Large intestine (tissue), 3 donors: ENCODE measurements around the gene MCOLN1. TPM values are rescaled to one million over a fixed set of nuclear protein-coding genes. Genes with fewer than 3 reads are reported as not detected.
"Not testable (repeated sequence)": the region's sequence is repeated elsewhere in the genome, so short reads cannot be mapped to it uniquely, and the experiment has no call there.

Experiments used
- DNase-seq, 2 donors: peaks; one replicate each; pipeline versions ENCODE4 v3.0.0 to v3.0.0-alpha.2; 2013
- H3K27ac ChIP-seq: one replicate; pipeline ENCODE4 v1.5.1; 2013; ENCODE audit warnings: low read length
- H3K27me3 ChIP-seq: 2 replicates; pipeline ENCODE4 v1.6.1; 2013; ENCODE audit warnings: low read length; ENCODE audit not compliant: control insufficient read depth, insufficient read depth
- H3K36me3 ChIP-seq: 2 replicates; pipeline ENCODE4 v1.6.1; 2013; ENCODE audit warnings: low read length; ENCODE audit not compliant: control insufficient read depth, insufficient read depth
- H3K4me1 ChIP-seq: one replicate; pipeline ENCODE4 v1.6.1; 2013; ENCODE audit warnings: low read length; ENCODE audit not compliant: control insufficient read depth, insufficient read depth
- H3K4me3 ChIP-seq: one replicate; pipeline ENCODE4 v1.5.1; 2013; ENCODE audit warnings: low read length
- H3K9me3 ChIP-seq: one replicate; pipeline ENCODE4 v1.6.1; 2013; ENCODE audit warnings: mild to moderate bottlenecking, low read depth, low read length, moderate library complexity; ENCODE audit not compliant: control insufficient read depth
- WGBS: methylation state at CpG from one replicate; pipeline ENCODE4 v1.1.5; 2013; ENCODE audit warnings: low lambda C conversion rate; ENCODE audit not compliant: insufficient coverage; 5-methylcytosine and 5-hydroxymethylcytosine counted together
- polyA plus RNA-seq: library from polyadenylated mRNA; unstranded; fragments of 120-200 nt; gene quantifications from one replicate; pipeline ENCODE4 v1.2.1, GENCODE V29; 2013

MCOLN1 gene
- polyA plus RNA-seq, 1 donor: 18.1 TPM

DNA sequence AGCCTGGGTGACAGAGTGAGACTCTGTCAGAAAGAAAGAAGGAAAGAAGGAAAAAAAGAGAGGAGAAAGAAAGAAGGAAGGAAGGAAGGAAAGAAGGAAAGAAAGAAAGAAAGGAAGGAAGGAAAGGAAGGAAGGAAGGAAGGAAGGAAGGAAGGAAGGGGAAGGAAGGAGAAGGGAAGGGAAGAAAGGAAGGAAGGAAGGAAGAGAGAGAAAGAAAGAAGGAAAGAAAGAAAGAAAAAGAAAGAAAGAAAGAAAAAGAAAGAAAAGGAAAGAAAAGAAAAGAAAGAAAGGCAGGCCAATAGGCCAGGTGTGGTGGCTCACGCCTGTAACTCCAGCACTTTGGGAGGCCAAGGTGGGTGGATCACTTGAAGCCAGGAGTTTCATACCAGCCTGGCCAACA is 55.0 kb downstream of the MCOLN1 start:
- H3K9me3 ChIP-seq, H3K4me3 ChIP-seq, H3K27ac ChIP-seq, H3K4me1 ChIP-seq, H3K36me3 ChIP-seq, H3K27me3 ChIP-seq, DNase-seq: not testable (repeated sequence)
- WGBS: 86% methylated on average over 1 of the region's 1 CpG

DNA sequence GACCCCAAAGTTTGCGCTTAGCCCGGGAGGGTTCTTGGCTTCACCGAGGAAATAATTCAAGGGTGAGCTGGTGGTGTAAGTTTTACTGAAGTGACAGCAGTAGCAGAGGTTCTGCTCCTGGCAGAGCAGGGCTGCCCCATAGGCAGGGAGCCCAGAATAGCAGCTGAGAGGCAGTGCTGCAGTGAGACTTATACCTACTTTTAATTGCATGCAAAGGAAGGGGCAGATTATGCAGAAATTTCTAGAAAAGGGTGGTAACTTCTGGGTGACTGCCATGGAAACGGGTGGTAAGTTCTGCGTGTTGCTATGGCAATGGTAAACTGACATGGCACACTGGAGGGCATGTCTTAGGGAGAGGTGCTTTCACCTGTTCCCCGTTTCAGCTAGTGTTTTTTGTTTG is 55.7 kb downstream of the MCOLN1 start:
- WGBS: no CpG with 5 or more reads among the region's 6 CpGs
- Histone ChIP-seq H3K9me3 (no peaks in the 10 kb centered on the region), H3K27ac (no peak overlapping the region), H3K27me3 (peaks cover 5% of the 10 kb centered on the region), H3K4me1 (no peaks in the 10 kb centered on the region), H3K36me3 (no peaks in the 10 kb centered on the region), H3K4me3 (no peak overlapping the region)
- DNase-seq: no peak

DNA sequence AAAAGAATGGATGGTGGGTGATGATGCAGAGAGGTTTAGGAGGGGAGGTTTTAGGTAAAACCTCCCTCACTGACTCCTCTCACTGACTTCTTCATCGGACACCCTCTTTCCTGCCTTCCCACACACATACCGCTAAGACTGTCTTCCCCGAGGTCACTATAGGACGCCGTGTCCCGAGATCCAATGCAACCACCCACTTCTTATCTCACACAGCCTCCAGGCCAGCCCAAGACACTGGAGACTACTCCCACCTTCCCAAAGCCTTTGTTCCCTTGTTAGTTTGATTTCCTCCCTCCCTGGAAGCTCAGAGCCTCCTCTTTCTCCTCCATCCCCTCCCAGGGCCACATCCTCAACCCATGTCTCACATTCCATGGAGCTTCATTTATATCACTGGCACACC is 56.8 kb downstream of the MCOLN1 start:
- Histone ChIP-seq H3K36me3 (no peaks in the 10 kb centered on the region), H3K4me3 (no peak overlapping the region), H3K27me3 (peaks cover 5% of the 10 kb centered on the region), H3K9me3 (no peaks in the 10 kb centered on the region), H3K4me1 (no peaks in the 10 kb centered on the region), H3K27ac (no peak overlapping the region)
- no CpG with 5 or more reads among the region's 6 CpGs for WGBS
- DNase-seq: no peak

DNA sequence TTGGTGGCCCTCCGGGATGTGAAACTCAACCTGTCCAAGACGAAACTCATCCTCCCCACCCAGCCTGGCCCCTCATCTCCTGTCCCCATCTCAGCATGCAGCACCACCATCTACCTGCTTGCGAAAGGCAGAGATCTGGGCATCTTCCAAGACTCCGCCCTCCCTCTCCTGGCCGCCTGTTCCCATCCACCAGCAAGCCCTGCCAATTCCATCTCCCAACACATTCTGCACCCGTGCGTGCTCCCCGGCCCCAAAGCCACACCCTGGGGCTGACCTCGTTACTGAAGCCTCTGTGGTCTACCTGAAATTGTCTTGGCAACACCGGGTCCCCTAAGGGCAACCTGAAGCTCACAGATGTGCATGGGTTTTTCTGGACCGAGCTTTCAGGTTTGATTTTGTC is 60.0 kb downstream of the MCOLN1 start:
- Histone ChIP-seq H3K27ac (no peak overlapping the region), H3K4me3 (no peak overlapping the region), H3K27me3 (peaks cover 5% of the 10 kb centered on the region), H3K36me3 (no peaks in the 10 kb centered on the region), H3K4me1 (no peaks in the 10 kb centered on the region), H3K9me3 (no peaks in the 10 kb centered on the region)
- WGBS: no CpG with 5 or more reads among the region's 11 CpGs
- no peak for DNase-seq

Other genes starting within 250 kb of the MCOLN1 start
- 27.7 TPM for gene INSR, start 228.2 kb upstream of the MCOLN1 start, polyA plus RNA-seq
- gene ARHGEF18, start 173.7 kb upstream of the MCOLN1 start, polyA plus RNA-seq: 27.8 TPM
- 7.9 TPM for gene PEX11G, start 33.6 kb upstream of the MCOLN1 start, polyA plus RNA-seq
- 68.0 TPM for gene ZNF358, start 6.5 kb upstream of the MCOLN1 start, polyA plus RNA-seq
- gene PNPLA6, start 13.1 kb downstream of the MCOLN1 start, polyA plus RNA-seq: 45.4 TPM
- 73.9 TPM for gene CAMSAP3, start 73.2 kb downstream of the MCOLN1 start, polyA plus RNA-seq
- gene XAB2, start 106.9 kb downstream of the MCOLN1 start, polyA plus RNA-seq: 29.1 TPM
- gene PET100, start 107.2 kb downstream of the MCOLN1 start, polyA plus RNA-seq: 47.5 TPM
- 1.5 TPM for gene PCP2, start 111.1 kb downstream of the MCOLN1 start, polyA plus RNA-seq
- 146 TPM for gene STXBP2, start 114.5 kb downstream of the MCOLN1 start, polyA plus RNA-seq
- 1.1 TPM for gene RETN, start 146.4 kb downstream of the MCOLN1 start, polyA plus RNA-seq
- gene MCEMP1, start 154.5 kb downstream of the MCOLN1 start, polyA plus RNA-seq: 0.06 TPM
- 51.2 TPM for gene TRAPPC5, start 158.2 kb downstream of the MCOLN1 start, polyA plus RNA-seq
- gene FCER2, start 179.5 kb downstream of the MCOLN1 start, polyA plus RNA-seq: 0.28 TPM
- gene CLEC4G, start 209.5 kb downstream of the MCOLN1 start, polyA plus RNA-seq: 0.57 TPM
- gene CD209, start 224.9 kb downstream of the MCOLN1 start, polyA plus RNA-seq: 14.4 TPM
- 0.09 TPM for gene CLEC4M, start 240.6 kb downstream of the MCOLN1 start, polyA plus RNA-seq